GM21786 (cell line): ENCODE data around the gene IL37.
A peak's percentile ranks its signal among the peaks of the same experiment; 100 is the strongest.
"Not testable (repeated sequence)": the region's sequence is repeated elsewhere in the genome, so short reads cannot be mapped to it uniquely, and the experiment has no call there.

Experiments used
- ATAC-seq: cut with Tn5 transposase; IDR thresholded peaks from one replicate; pipeline ENCODE4 v1.9.1; 2021; ENCODE audit not compliant: unreplicated experiment

Gene IL37

DNA sequence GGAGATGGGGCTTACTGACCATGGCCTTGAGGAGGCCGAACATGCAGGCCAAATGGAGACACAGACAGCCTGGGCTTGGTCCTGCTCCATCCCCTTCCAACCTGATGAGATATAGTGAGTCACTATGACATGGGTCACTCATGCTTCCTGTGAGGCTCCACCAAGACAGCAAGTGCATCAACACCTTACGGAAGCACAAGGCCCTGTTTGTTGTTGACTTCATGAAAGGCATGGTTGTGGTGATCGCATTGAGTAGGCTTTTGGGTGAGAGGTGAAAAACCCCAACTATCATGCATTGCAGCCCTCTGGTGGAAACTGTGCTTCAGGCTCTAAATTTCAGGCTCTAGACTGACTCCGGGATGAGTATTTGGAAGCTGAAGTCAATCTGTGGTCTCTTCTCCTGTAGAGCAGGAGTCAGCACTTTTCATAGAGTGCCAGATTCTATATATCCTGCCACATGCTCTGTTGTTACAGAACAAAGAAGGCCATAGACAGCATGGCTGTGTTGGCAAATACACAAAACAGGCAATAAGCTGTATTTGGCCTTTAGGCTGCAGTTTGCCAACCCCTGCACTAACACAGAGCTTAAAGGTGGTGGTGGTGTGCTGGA is 10.1 kb downstream of the IL37 start:
- no peak for ATAC-seq

DNA sequence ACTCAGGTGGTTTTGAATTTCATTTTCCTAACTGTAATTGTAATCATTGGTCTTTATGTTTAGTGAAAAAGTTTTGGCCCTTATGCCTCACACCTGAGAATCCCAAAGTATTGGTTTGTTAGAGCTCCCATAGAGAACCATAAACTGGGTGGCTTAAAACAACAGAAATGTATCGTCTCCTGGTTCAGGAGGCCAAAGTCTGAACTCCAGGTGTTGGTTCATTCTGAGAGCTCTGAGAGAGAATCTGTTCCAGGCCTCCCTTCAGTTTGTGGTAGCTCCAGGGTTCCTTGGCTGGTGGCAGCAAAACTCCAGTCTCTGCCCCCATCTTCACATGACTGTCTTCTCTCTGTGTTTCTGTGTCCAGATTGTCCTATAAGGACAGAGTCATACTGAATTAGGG is 11.0 kb downstream of the IL37 start:
- ATAC-seq = no peak

DNA sequence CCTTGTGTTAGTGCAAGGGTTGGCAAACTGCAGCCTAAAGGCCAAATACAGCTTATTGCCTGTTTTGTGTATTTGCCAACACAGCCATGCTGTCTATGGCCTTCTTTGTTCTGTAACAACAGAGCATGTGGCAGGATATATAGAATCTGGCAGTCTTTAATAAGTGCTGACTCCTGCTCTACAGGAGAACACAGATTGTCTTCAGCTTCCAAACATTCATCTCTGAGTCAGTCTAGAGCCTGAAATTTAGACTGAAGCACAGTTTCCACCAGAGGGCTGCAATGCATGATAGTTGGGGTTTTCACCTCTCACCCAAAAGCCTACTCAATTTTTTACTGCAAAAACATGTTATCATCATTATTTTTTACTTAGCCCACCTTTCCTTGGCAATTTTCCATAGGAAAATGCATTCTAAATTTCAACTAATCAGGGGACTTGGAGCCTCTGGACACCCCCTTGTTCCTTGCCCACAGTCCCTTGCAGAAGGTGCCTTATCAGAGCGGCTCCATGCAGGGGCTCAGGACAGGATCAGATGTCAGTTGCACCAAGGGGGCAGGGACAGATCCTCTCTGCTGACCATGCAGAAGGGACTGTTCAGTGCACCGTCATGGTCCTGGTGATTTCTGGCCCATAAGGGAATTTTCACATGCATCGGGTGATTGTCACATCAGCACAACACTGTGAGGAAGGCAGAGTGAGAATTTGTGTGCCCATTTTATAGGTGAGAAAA is 12.4 kb downstream of the IL37 start:
- ATAC-seq = no peak

DNA sequence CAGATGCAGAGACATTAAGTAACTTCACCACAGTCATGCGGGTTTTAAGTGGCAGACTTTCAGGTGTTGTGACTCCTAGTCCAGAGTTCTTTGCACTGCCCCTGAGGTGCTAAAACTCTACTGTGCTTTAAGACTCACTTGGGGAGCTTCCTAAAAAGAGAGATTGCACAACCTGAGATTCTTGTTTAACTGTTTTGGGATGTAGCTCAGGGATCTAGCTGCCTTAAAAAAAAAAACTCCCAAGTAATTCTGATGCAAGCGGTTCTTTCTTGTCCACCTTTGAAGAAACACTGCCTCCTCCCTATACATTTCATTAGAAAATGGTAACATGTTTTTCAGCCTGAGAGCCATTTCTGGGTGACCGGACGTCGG is 13.0 kb downstream of the IL37 start:
- ATAC-seq = no peak

DNA sequence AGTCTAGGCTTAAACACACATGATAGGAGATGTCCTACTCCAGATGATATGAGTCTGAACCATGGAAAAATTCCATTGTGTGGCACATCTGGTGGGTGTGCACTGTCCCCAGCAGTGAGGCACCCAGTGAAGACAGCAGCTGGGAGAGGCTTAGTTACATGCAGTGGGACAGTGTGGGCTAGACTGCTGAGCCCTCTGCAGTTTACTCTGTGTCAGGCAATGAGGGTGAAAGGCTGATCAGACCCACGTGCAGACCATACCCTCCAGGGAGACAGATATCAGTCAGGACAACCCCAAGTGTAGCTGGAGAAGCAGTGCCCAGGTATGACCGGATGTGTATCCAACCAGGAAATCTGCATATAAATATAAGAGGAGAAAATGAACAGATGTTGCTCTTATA is 13.4 kb downstream of the IL37 start:
- ATAC-seq = no peak

DNA sequence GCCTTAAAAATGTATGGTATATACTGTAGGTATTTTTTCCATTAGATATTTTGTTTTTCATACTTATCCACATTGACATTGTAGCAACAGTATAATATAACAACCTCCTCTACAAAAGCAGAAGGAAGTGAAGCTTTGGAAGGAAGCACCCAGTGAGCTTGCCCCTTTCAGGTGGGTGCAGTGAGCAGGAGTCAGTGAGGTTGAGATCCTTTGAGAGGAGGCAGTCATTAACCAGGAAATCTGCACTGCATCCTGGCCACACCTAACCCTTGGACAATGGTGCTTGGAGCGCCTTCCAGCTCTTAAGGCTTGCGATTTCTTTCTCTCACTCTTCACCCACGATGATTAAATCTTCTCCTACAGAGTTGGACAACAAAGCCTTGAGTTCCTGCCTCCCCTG is 13.9 kb downstream of the IL37 start:
- no peak for ATAC-seq

DNA sequence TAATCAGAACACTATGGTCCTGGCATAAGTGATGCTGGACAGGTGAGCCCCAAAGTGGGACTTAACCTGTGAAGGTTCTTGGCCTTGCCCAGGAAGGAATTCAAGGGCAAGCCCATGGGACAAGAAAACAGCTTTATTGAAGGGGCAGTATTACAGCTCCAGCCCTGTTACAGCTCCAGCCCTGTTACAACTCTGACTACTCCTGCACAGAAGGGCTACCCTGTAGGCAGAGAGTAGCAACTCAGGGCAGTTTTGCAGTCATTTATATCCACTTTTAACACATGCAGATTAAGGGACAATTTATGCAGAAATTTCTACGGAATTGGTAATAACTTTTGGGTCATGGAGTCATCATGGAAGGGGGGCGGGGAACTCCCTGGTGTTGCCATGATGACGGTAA is 15.7 kb downstream of the IL37 start:
- ATAC-seq = no peak

DNA sequence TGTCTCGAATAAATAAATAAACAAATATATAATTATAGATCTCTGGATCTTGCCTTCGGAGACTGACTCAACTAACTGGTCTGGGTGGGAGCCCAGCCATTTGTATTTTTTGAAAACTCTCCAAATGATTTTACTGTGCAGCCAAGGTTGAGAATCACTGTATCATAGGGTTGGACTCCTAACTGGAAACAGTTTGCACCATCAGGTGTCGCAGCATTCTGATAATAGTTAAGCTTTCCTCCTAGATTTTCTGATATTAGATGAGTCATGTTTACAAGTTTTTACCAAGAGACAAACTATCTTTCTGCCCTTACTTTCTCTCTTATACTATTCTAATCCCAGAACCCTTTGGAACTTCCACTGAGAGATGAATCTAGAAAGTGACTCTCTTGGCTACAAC is 16.8 kb downstream of the IL37 start:
- no peak for ATAC-seq

DNA sequence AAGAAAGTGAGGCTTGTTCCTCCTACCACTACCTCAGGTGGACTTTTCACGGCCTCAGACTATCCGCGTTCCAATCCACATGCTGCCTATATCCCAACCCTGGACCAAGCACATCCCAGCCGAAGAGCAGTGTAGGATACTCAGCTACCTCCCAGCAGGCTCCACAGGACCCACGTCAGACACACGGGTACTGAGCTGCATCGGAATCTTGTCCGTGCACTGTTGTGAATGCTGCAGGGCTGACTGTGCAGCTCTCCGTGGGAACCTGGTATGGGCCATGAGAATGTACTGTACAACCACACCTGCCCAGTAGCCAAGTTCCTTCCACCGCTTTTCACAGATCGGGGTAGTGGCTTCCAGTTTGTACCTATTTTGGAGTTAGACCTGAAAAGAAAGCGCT is 22.3 kb downstream of the IL37 start:
- no peak for ATAC-seq

DNA sequence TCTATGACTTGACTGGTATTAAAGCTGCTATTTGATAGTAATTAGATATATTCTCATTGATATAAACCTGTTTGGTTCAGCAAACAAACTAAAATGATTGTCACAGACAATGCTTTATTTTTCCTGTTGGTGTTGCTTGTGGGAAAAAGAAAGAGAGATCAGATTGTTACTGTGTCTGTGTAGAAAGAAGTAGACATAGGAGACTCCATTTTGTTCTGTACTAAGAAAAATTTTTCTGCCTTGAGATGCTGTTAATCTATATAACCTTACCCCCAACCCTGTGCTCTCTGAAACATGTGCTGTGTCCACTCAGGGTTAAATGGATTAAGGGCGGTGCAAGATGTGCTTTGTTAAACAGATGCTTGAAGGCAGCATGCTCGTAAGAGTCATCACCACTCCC is 23.2 kb downstream of the IL37 start:
- ATAC-seq = not testable (repeated sequence)

DNA sequence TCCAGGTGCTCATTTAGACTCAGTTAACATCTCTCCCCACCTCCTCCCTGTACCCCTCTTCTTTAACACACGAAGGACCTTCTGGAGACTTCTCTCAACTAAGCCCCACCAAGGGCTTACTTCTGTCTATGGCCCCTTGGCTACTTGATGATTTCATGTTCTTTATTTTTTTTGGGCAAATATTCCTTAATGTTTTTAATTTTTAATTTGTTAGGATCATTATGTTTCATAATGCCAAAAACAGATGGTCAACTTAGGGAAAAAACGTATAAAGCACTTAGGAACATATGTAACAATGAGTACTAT is 25.9 kb downstream of the IL37 start:
- ATAC-seq = no peak

DNA sequence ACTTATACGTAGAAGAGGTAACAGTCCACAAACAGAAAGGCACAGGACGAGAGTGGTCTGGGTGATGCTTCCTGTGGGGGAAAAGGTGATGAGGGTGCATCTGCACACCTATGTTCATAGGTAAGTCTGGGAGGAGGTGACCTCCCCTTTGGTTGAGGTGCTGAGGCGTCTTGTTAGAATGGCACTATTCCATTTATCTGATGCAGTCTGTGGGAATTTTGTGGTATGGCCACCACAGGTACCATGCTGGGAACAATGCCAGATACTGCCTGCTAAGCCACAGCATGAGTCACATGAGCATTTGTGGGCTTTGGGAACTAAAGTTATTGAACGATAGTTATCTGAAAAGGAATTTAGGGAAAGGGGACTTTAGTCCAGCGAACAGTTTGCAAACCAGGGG is 27.9 kb downstream of the IL37 start:
- ATAC-seq = no peak

DNA sequence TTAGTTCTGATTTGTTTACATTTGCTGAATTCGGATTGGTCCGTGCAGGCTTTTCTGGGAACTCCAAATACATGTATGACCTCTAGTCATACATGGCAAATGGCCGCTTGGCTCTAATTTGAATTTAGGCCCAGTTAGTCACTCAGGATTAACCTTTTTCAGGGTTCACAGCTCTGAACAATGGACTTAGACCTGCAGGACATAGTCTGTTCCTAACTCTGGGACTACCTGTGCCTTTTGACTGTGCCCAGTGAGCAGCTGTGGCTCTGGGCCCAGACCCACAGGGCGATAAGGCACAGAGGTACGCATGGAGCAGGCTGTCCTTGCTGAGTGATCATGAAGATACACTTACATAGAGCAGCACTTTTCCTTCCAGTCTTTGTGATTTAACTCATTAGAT is 28.5 kb downstream of the IL37 start:
- ATAC-seq = no peak

DNA sequence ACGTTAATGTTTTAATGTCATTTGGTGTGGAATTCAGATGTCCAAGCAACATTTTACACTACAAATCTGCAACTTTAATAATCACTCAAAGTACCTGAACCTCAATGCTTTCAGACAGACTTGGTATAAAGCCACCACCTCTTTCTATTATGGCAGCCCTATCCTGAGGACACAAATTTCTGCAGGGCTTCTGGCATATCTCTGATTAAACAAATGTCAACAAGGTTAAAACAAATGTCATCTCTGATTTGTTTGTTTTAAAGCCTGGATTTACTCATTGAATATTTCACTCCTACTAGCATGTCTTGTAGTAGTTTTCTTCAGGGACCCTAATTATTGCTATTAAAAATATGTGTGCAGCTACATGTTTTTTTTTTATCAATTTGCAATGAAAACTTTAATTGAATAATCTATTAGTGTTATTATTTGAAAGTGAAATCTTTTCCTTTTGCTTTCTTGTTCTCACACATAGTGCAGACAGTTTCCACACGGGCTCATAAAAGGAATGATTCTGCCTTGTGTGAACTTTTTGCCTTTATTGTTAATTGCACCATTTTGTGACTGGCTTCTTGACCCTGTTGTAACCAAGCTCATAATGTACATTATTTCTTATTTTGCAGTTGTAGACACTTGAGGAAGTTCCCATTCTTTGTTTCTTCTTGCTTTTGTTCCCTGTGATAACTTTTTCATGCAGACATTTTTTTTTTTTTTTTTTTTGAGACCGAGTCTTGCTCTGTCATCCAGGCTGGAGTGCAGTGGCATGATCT is 30.1 kb downstream of the IL37 start:
- no peak for ATAC-seq

DNA sequence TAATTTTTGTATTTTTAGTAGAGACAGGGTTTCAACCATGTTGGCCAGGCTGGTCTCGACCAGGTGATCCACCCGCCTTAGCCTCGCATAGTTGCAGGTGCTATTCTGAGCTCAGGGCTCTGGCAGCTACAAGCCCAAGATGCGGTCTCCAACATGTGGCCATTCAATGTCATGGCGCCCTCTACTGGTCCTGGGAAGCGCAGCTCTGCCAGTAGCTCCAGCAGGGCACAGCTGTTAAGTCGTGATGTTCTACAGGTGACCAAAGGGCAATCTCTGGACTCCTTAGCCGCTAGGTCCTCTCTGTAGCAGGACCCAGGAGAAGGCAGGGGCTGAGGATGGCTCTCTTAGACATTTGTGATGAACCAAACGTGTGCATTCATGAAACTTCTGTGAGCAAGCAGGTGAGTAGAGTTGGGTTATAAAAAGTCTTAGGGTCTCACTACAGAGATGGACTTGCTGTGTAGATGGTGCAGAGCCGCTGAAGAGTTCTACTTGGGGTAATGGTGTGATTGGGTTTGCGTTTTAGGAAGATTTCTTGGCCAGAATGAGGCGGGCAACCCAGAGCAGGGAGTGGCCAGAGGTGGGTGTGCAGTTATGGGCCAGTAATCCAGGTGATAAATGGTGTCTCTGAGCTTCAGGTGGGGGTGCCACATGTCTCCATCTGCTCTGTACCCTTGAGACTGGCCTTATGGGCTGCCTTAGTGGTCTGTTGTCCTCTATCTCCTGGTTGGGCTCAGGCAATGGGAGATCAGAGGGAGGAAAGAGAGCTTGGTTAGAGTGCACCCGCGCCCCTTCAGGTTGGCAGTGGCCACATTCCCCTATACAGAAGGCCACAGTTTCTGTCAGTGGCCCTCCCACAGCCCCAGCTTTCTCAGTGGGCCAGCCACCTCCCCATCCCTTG is 31.0 kb downstream of the IL37 start:
- ATAC-seq = peak; percentile 97

DNA sequence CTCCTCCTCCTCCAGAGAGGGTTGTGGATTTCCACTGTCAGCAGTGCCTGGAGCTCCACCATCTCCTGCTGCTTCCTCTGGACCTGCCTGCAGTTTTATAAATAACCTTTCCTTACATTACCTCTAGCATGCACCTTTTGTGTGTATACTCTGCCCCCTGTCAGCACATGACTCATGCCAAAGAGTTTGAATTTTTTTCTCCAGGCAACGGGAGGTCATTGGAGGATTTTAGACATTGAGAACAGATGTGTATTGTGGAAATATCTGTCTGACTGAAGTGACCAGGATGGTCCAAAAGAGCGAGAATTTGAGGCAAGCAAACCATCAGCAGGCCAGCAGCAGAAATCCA is 31.7 kb downstream of the IL37 start:
- no peak for ATAC-seq

DNA sequence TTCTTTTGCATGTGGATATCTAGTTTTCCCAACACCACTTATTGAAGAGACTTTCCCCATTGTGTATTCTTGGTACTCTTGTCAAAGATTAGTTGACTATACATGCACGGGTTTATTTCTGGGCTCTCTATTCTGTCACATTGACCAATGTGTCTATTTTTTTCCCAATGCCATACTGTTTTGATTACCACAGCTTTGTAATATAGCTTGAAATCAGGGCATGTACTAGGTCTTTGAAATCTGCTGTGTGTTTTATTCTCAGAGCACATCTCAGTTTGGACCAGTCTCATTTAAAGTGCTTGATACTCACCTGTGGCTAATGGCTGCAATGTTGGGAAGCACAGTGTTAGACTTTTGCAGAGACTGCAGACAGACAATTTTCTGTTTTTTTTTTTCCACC is 34.0 kb downstream of the IL37 start:
- ATAC-seq = no peak

DNA sequence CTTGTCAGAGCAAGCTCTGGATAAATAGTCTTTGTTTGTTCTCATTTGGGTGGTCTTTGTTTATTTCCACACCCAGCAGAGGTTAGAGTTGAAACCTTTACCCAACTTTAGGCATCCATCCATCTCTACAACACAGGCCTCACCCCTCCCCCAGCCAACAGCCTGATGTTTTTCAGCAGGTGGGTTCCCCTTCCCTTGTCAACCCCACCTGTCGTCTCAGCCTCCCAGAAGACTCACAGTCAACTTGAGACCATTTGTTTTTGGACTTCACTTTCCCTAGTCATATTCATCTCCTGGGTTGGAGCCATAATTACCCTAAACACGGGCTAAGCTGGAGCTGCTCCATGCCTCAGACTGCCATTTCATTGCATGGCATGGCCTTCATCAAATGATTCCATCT is 35.1 kb downstream of the IL37 start:
- ATAC-seq = no peak

DNA sequence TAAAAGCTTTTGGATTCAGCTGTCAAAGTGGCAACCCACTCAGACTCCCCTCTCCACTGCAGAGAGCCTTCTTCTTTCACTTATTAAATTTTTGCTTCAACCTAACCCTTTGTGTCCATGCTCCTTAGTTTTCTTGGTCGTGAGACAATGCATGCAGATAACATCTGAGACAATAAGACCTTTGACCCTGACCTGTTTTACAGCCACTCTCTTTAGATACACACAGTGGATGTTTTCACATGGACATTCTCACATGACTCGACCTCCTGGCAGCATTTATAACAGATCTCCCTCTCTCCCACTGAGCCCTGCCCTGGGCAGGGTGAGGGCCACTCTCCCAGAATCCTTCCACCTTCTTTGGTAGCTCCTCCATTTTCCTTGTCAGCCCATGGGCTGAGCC is 36.4 kb downstream of the IL37 start:
- no peak for ATAC-seq

DNA sequence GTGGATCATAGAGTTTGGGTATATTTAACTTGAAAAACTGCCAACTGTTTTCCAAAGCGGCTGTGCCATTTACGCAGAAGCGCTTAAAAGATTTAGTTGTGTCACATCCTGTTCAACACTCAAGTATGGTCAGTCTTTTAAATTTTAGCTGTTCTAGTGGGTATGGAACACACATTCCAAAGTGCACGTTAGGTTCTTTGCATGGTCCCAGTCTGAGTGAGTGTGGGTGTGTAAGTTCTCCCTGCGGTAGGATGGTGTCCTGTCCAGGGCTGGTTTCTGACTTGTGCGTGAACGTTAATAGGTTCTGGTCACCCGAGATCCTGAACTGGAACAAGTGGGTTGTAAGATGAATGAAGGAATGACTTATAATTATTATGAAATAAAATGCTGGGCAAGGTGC is 38.5 kb downstream of the IL37 start:
- no peak for ATAC-seq

DNA sequence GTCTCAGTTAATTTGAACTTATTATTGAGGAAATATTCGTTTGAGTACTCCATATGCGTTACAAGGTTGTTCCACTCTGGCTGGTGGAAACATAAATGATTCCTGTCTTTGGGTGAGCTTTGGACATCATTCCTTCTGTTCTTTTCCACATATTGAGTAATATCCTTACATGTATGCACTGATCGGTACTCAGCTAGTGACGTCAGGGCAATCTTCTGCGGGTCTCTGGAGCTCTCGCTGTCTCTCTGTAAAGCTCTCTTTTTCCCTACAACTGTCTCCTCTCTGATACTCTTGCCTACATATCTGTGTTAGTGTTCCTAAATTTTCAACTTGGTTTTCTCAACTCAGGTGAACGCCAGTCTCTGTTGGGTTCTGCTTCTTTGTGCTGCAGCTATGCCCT is 43.4 kb downstream of the IL37 start:
- no peak for ATAC-seq

DNA sequence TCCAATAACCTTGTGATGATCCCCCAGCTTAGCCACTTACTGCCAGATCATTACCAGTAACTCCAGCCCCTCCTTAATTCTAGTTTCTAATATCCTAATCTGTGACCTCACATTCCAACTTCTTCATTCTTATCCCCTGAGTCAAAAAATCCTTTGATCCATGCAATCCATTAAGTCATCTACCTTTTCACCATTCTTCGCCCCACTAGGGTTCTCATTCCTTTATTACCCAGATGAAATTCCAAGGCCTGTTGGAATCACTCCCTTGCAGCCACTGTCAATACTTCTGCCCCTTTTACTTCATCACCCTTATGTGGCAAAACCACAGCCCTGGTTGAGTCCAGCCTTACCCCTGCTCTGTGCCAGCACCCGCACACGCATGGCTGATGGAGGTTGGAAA is 46.5 kb downstream of the IL37 start:
- no peak for ATAC-seq
